Brain microvascular endothelial cell (primary cell): Measurements from ENCODE around the gene FXYD3.
"Not testable (repeated sequence)": the region's sequence is repeated elsewhere in the genome, so short reads cannot be mapped to it uniquely, and the experiment has no call there.

Experiments
- DNase-seq: peaks from one replicate; pipeline ENCODE4 v3.0.0-alpha.2; 2020
- H3K27ac ChIP-seq: fragments of 250-450 bp; sonication (Bioruptor Pico); 2 replicates; pipeline ENCODE4 v1.5.1; 2020; ENCODE audit warnings: mild to moderate bottlenecking, moderate library complexity
- H3K27me3 ChIP-seq: fragments of 250-450 bp; sonication (Bioruptor Pico); replicated peaks from 2 replicates; pipeline ENCODE4 v1.5.1; 2020; ENCODE audit warnings: mild to moderate bottlenecking
- H3K36me3 ChIP-seq: fragments of 250-450 bp; sonication (Bioruptor Pico); replicated peaks from 2 replicates; pipeline ENCODE4 v1.5.1; 2020; ENCODE audit warnings: mild to moderate bottlenecking
- H3K4me3 ChIP-seq: 2 replicates; pipeline ENCODE4 v1.5.1; 2011; ENCODE audit warnings: low read depth, mild to moderate bottlenecking, control low read depth, low read length, moderate library complexity
- in situ Hi-C: cut with HindIII; loops from 2 replicates; pipeline ENCODE4 v1.10.0; 2017; ENCODE audit warnings: low sequenced_read_pairs, low pct_ligation_motif_present
- TF ChIP-seq, protein P1 (sequence below): IDR thresholded peaks from 2 replicates; pipeline ENCODE4 v1.5.1; 2011; ENCODE audit warnings: low read depth, mild to moderate bottlenecking, moderate library complexity, low read length, control low read depth, inconsistent platforms; ENCODE audit errors: missing control alignments

Gene FXYD3

DNA sequence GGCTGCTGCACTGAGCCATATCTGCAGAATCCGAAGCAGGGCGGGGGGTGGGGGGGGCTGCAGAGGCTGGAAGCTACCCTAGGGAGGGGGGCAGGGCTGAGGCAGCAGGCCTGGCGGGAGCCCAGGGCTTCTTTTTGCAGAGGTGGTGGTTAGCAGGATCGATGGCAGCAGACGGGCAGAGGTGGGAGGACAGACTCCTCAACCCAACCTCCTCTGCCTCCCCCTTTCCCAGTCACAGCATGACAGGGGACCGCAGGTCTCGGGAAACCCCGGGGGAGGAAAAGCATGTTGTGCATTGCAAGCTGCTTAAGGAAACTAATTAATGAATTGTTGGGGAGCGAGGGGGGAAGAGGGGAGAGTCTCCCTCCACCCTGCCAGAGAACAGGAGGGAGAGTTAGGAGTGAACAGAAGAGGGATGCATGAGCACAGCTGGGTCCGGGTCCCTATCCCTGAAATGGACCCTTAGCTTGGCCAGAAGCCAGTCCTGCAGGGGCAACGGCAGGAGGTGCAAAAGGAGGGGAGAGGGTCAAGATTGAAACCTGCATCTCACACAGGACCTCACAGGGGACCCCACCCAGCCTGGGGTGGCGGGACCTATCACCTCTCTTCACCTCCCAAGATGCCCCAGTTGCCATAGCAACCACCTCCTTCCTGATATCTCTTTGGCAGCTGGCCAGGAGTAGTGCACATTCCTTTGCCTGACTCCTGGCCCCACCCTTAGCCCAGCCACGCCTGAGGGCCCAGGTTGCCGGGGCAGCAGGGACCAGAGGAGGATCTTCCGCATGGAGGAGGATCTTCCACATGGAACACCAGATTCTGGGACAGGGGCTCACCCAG, 29.2 kb downstream of the FXYD3 start:
- Histone ChIP-seq H3K4me3 (no peak overlapping the region), H3K27me3 (peaks cover 23% of the 10 kb centered on the region), H3K27ac (no peak overlapping the region), H3K36me3 (no peaks in the 10 kb centered on the region)
- DNase-seq: no peak
- TF ChIP-seq, protein P1, sequence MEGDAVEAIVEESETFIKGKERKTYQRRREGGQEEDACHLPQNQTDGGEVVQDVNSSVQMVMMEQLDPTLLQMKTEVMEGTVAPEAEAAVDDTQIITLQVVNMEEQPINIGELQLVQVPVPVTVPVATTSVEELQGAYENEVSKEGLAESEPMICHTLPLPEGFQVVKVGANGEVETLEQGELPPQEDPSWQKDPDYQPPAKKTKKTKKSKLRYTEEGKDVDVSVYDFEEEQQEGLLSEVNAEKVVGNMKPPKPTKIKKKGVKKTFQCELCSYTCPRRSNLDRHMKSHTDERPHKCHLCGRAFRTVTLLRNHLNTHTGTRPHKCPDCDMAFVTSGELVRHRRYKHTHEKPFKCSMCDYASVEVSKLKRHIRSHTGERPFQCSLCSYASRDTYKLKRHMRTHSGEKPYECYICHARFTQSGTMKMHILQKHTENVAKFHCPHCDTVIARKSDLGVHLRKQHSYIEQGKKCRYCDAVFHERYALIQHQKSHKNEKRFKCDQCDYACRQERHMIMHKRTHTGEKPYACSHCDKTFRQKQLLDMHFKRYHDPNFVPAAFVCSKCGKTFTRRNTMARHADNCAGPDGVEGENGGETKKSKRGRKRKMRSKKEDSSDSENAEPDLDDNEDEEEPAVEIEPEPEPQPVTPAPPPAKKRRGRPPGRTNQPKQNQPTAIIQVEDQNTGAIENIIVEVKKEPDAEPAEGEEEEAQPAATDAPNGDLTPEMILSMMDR: no peak
- in situ Hi-C loops: no loop called here

DNA sequence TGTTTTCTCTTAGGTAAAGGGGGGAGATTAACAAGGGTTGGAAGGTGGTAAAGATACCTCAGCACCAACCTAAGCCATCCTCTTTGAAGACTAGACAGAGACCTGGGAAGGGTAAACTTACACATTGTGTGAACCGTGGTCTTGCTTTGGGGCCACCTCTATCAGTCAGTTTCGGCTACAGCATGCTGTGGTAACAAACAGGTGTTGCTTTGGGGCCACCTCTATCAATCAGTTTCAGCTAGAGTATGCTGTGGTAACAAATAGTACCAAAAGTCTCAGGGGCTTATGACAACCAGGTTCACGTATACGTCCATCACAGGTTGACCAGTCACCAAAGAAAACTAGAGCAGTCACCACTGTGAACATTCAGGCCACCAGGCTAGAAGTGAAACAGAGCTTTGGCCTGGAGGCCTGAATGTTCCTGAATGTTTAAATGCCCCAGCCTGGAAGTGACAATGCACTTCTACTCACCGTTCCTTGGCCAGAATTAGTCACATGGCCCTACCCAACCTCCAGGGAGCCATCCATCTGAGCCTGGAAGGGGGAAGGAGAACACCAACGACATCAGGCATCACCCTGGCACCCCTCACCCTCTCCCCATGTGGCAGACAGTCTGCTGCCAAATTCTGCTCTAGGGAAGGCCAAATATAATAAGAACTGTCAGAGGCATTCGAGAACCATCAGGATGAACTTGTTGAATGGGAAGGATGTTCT, 31.3 kb downstream of the FXYD3 start:
- no peak for DNase-seq
- H3K4me3 ChIP-seq: no peak overlapping the region
- TF ChIP-seq, protein P1: no peak
- H3K27me3 ChIP-seq: peaks cover 21% of the 10 kb centered on the region
- in situ Hi-C loops: no loop called here
- H3K36me3 ChIP-seq: no peaks in the 10 kb centered on the region
- H3K27ac ChIP-seq: no peak overlapping the region

DNA sequence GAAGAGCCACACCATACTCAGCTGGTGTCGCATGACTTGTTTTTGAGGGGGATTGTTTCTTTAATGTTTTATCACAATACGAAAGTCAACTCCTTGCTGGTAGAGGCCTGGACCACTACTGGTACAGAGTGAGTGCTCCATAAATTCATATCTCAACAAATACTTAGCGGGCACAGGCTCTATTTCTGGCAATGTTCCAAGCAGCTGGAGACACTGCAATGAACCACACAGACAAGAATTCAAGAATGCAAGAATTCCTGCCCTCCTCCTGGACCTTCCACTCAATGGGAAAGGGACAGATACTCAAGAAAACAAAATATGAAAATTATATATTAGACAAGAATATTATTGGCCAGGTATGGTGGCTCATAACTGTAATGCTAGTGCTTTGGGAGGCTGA, 33.8 kb downstream of the FXYD3 start:
- in situ Hi-C loops: no loop called here
- peaks cover 3% of the 10 kb centered on the region for H3K27me3 ChIP-seq
- TF ChIP-seq, protein P1: no peak
- H3K27ac ChIP-seq: no peak overlapping the region
- DNase-seq: no peak
- H3K4me3 ChIP-seq: no peak overlapping the region
- no peaks in the 10 kb centered on the region for H3K36me3 ChIP-seq

DNA sequence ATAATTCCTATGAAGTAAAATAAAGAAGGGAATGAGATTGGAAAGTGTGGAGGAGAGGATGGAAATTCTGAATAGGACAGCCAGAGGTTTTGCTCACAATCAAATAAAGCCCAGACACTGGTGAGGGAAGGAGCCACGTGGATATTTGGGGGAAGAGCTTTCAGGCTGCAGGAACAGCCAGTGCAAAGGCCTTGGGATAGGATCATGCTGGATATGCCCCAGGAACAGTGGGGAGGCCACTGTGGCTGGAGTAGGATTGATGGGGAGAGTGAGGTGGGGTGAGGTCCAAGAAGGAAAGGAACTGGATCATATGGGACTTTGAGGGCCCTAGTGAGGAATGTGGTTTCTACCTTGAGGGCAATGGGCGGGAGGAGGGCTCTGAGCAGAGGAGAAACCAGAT, 34.8 kb downstream of the FXYD3 start:
- TF ChIP-seq, protein P1: no peak
- H3K36me3 ChIP-seq: no peaks in the 10 kb centered on the region
- no peak overlapping the region for H3K27ac ChIP-seq
- no peaks in the 10 kb centered on the region for H3K27me3 ChIP-seq
- in situ Hi-C loops: no loop called here
- DNase-seq: no peak
- no peak overlapping the region for H3K4me3 ChIP-seq

DNA sequence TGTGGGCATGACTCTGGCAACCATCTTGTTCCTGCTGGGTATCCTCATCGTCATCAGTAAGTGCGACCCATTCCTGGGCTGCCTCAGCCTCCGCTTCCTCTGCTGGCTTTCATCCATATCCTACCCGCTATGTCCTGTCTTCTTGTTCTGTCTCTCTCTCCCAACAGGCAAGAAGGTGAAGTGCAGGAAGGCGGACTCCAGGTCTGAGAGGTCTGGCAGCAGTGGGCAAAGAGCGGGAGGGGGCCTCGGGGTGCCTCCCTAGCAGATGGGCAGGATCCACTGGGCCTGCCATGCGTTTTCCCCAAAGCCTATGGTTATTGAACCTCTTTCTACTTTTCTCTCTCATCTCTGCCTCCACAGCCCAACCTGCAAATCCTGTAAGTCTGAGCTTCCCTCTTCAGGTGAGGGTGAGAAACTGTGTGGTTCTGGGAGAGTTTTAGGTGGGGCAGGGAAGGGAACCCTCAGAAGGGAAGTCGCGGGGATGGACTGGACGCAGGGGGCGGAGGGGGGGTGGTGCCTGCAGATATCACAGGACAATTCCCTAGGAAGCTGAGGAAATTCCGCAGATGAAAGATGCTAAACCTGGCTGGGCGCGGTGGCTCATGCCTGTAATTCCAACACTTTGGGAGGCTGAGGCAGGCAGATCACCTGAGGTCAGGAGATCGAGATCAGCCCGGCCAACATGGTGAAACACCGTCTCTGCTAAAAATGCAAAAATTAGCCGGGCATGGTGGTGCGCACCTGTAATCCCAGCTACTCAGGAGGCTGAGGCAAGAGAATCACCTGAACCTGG, 35.8 kb downstream of the FXYD3 start:
- H3K36me3 ChIP-seq: no peaks in the 10 kb centered on the region
- H3K27me3 ChIP-seq: no peaks in the 10 kb centered on the region
- DNase-seq: no peak
- H3K4me3 ChIP-seq: no peak overlapping the region
- no peak overlapping the region for H3K27ac ChIP-seq
- TF ChIP-seq, protein P1: no peak
- in situ Hi-C loops: no loop called here

DNA sequence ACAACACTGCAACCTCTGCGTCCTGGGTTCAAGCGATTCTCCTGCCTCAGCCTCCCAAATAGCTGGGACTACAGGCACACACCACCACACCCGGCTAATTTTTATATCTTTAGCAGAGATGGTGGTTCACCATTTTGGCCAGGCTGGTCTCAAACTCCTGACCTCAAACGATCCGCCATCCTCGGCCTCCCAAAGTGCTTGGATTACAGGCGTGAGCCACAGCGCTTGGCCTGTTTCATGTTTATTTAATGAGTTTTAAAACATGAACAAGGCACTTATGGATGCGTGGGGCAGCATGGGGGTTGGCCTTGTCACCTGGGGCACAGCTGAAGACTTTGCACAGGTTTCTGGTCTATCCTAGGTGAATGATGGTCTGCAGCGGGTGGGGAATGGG, 37.5 kb downstream of the FXYD3 start:
- H3K4me3 ChIP-seq, in situ Hi-C loops, H3K27me3 ChIP-seq, H3K36me3 ChIP-seq, H3K27ac ChIP-seq, DNase-seq: not testable (repeated sequence)
